Measurements from ENCODE around the gene C15orf61.

C15orf61 gene

DNA sequence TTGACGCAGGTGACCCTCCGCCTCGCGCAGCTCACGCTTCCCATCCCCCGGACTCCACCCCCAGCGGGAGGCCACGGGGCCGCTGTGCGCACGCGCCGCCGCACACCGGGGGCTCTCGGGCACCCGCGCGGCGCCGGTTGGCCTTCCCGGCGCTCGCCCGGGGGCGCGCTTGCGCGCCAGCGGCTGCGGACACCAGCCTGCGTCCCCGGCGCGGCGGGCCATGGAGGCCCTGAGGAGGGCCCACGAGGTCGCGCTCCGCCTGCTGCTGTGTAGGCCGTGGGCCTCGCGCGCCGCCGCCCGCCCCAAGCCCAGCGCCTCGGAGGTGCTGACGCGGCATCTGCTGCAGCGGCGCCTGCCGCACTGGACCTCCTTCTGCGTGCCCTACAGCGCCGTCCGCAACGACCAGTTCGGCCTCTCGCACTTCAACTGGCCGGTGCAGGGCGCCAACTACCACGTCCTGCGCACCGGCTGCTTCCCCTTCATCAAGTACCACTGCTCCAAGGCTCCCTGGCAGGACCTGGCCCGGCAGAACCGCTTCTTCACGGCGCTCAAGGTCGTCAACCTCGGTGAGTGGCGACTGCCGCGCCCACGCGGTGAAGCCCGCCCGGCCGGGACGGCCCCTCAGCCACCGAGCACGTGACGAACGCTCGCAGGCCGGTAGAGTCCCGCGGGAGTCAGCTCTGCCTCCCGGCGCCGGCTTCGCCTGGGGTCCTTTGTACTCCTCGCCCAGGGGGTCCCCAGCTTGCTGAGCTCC lies at the start of gene C15orf61:
TSS of gene C15orf61 (plus strand) at position 103 of the 754 bp plus-strand sequence. CDS start at position 221, 118 bp downstream.
- DNase-seq (ENCODE audit: extremely low read depth in 1 of 2, low read depth in 1 of 2): peak; percentile 69 to 82

DNA sequence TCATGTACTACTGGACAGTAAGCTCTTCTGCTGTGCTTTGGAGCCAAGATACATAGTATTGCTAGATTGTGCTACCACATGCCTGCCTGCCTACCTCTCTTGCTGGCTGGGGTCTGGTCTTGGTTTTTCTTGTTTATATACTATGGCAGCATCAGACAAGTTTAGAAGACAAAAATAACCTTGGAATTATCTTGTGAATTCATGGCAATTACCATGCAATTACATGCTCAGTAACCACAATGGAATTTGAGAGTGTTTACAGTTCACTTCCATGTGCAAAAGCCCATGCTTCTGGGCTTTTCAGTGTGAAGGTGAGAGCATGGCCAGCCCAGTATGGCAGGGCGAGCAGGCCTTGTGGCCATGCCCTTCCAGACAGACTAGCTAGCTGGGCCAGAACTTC lies 48.0 kb upstream of the C15orf61 start:
- no peak for DNase-seq (ENCODE audit: extremely low read depth in 1 of 2, low read depth in 1 of 2)

DNA sequence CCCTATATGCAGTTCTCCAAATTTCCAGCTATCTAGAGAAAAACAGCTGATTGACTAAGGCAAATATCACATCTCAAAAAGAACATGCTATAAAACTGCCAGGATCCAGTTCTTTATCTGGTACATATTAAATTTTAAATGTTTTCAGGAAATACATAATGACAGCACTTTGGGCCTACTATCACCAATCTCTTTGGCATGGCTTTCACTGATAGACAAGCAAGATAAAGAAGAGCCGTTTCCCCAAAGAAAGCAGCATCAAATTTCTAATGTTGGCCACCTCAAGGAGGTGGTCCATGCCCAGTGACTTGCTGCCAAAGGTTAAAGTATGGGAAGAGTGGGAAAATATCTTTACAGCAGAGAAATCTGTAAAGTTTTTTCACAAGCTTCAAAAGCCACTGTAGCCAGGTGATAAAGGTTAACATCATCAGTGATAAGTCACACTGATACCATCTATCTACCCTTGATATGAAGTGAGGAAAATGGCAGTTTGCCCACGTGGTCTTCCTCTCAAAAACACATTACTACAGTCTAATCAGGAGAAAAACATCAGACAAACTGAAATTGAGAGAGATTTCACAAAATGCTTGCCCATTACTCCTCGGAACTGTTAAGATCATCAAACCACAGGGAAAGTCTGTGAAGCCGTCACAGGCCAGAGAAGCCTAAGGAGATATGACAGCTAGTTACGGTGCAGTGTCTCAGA lies 46.4 kb upstream of the C15orf61 start:
- DNase-seq (ENCODE audit: extremely low read depth in 1 of 2, low read depth in 1 of 2): no peak

DNA sequence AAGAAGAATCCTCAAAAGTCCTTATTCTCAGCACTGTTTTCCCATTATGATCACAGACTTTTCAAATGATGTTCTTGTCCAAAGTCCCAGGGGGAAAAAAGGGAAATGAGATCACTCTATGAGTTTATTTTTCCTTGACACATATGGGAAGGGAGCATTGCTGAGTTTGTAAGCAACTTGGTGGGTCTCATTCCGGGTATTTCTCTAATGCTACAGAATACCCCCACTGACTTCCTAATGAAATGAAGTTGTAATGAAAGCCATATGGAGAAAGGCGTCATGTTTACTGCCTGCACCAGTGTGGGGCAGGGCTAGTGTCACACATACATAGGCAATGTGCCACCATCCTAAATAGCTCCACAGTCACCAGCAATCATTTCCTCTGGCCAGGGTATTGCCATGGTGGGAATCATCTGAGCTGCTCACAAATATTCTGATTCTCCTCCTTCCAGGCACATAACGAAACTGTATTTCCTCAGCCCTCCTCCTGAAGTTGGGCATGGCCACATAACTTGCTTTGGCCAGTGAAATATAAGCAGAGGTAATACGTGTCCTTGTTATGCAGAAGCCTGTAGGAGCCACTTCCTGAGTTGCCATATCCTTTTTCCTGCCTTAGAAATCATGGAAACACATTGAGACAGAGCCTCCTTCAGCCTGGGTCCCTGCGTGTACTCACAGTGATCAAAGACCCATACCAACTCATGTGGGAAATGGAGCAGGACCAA lies 41.0 kb upstream of the C15orf61 start:
- no peak for DNase-seq (ENCODE audit: extremely low read depth in 1 of 2, low read depth in 1 of 2)

DNA sequence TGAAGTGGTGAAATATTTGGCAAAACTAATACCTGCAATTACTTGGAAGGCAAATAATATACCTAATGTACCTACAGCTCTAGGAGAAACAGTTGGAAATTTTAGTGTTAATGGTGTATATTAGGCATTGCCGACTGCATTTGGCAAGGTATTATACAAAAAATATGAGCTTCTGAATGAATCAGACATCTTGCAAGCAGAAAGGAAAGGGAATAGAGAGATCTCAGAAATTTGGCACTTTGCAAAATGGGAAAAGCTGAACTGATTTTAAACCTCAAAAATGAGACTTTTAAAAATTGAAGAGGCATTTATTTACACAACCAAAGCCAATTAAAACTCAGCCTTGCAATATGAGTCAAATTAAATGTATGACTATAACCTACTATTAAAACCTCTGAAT lies 40.2 kb upstream of the C15orf61 start:
- DNase-seq (ENCODE audit: extremely low read depth in 1 of 2, low read depth in 1 of 2): no peak

DNA sequence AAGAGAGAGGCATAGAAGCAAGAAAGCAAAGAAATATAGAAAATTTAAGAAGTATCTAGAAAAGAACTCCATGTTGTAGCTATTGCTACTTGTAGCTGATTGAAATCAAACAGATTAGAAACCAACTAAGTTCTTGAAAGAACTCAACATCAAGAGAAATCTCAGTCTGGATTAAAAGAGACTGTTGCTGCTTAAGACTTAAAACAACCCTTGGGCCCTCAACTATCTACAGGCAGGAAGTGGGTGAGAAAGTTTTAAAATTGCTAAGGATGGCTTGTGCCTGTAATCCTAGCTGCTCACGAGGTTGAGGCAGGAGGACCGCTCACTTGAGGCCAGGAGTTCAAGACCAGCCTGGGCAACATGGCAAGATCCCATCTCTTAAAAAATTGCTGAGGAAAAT lies 39.3 kb upstream of the C15orf61 start:
- no peak for DNase-seq (ENCODE audit: extremely low read depth in 1 of 2, low read depth in 1 of 2)

DNA sequence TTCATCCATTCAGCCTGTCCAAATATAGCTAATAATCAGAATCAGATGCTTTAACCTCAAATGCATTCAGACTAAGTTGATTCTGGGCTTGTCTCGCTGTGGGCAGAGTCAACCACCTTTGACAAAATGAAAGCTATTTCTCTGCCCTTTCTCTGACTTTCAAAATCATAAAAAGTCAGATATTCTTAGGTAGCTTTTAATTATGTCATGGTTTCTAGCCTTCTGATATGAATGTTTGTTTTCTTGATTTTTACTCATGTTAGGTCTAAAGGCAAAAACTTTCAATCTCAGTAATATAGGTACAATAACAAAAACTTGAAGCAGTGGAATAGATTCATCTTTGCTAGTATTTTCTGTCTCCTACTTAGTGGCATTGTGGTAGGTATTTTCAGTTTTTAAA lies 25.3 kb upstream of the C15orf61 start:
- DNase-seq (ENCODE audit: extremely low read depth in 1 of 2, low read depth in 1 of 2): no peak

DNA sequence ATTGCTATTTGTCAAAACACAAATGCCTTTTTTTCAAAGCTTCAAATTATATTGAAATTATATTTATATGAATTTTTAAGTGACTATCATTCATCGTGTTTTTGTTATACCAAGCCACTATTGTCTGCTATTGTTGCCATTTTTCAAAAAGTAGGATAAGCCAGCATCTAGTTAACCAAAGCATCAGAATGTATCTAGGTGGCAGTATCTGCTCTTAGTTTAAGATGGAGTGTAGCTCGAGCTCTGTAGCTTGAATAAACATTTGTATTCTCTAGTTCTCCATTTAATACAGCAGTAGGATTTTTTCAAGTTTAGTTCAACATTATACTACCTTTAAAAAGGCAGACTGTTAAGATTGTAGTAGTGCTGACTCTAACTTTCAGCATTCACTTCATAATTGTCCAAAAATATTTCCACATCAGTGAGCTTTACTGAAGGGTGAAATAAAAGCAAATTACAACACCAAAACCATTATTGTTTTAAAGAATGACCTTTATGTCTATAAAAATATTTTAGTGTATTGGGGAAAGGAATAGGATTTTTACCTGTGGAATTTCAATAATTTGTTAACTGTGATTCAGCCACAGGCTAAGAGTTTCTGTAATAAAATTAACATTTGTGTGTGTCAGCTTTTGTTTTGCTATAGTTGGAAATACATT lies 19.6 kb upstream of the C15orf61 start:
- DNase-seq (ENCODE audit: extremely low read depth in 1 of 2, low read depth in 1 of 2): no peak

DNA sequence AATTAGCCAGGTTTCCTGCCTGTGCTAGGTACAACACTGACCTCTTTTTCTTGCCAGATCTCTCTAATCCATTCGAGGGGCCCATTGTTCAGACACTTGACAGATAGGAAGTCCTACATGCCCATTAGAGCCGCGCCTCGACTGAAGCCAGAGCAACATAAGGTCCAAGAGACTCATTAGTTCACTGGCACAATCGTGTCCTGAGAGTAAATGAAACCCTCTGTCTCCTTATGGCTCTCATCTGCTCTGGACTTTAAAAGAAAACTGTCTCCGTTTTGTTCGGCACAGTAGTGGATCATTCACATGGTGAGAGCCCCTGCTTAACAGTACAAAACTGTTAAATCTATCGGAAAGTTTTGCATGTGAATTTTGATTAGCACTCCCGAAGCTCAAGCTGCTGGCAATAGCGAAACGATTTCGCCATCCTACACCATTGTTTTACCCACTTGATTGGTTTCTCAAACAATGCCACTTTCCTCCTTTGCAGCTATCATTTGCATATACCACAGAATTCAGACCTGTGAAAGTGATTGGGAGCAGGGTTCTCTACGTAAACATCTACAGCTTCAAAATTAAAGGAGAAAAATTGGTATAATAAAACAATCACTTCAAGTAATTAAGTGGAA lies 19.0 kb upstream of the C15orf61 start:
- no peak for DNase-seq (ENCODE audit: extremely low read depth in 1 of 2, low read depth in 1 of 2)

DNA sequence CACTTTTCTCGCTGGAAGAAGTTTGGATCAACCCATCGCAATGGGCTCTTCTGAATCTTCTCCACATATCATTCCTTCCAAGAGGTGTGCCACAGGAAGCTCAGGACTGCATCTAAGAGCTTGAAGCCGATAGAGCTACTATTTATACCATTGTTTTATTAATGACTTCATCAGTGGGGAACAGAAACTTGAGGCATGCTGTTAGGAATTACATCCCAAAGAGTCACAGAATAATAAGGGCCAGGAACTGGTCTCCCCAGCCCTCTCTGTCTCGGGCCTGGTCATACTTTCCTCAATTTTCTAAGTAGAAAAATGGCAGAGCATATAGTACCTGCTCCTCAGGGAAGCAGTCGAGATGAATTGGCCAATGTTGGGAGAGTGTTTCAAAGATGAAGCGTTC lies 16.9 kb upstream of the C15orf61 start:
- no peak for DNase-seq (ENCODE audit: extremely low read depth in 1 of 2, low read depth in 1 of 2)

DNA sequence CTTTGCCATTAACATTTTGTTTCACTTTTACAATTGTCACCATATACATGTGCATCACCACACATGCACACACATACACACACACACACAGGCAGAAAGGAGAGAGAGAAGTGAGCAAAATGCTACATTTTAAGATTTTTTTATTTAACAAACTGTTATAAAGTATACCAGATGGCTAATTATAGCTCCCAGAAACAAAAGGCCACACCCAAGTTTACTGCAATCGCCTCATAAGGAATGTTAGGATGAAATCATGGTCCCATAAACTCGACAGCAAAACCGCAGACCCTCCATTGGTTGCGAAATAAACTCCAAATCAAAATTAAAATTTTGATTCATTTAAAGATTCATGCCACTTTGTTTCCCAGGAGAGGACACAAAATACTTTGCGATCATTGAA lies 16.1 kb upstream of the C15orf61 start:
- no peak for DNase-seq (ENCODE audit: extremely low read depth in 1 of 2, low read depth in 1 of 2)

DNA sequence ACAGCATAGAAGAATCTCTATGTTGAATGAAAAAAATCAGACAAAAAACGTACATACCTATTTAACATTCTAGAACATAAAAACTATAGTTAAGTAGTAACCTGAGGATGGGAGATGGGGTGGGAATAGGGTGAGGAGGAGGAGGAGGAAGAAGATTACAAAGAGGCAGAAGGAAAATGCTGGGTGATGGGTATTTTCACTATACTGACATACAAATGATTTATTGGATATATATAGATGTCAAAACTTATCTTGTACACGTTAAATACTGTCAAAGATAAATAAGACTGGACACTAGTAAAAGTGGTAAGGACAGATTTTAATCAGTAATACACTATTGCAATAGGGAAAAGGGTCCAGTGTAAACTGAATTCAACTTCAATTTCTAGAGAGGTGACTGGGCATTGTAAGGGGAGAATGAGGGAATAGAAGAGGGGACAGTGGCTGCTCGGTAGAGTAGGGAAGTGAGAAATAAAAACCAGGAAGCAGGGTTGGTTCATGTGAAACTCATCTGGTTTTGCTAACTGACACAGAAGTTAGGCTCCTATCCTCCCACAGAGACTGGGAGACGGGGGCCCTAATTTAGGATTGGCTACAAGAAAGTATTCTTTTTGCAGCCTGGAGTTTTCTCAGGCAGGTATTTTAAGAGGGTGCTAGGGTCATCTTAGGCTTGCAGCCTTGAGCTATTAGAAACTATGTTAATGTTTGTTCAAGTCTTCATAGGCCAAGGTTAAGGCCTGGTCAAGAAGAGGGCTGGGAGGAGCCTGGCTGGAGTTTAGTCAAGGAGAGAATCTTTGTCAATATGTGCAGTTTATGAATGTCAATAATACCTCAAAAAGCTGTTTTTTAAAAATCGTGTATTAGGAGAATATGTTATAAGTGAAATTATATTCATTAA lies 15.0 kb upstream of the C15orf61 start:
- no peak for DNase-seq (ENCODE audit: extremely low read depth in 1 of 2, low read depth in 1 of 2)

DNA sequence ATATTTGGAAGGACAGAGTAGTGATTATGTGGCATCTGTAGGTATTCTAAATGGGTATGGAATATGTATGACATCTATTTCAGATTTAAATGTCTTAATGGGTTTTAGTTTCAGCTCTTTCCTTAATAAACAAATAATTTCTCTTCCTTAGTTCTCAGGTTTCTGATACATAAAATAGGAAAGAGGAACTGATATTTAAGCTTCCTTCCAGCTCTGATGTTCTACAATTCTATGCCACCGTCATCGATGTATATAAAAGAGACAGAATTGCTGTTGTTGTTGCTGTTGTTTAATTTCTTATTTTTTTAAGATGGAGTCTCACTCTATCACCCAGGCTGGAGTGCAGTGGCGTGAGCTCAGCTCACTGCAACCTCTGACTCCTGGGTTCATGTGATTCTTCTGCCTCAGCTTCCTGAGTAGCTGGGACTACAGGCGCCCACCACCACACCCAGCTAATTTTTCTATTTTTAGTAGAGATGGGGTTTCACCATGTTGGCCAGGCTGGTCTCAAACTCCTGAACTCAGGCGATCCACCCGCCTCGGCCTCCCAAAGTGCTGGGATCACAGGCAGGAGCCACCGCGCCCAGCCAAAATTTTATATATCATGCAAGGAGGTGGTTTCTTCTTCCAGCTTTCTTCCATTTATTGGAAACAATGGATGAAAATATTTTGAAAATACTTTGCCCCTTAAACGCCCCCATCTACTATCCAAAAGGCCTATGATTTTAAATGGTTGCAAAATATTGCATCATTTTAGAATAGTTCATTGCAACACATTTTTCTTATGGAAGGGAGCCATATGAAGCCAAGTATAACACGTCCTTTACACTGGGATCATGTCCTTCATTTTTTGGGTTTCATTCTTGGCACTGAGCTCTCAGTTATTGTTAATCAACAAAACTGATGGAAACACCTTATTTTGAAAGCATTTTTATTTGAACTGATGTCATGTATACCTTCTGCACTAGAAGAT lies 13.9 kb upstream of the C15orf61 start:
- no peak for DNase-seq (ENCODE audit: extremely low read depth in 1 of 2, low read depth in 1 of 2)

DNA sequence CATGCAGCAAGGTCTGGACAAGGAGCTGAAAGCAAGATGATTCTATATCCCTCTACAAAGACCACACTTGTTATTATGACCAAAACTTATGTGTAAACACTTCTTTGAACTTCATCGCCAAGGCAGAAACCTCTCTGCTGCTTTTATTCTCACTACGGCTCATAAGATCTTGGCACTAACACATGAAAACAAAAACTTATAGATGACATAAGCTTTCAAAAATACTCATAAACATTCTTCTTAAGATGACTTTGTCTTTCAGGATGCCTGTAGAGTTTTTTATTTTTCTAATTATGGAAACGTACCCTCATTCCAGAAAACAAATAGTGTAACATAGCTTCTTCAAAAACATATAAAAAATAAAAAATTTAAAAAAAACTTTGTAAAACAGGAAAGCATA lies 12.5 kb upstream of the C15orf61 start:
- DNase-seq (ENCODE audit: extremely low read depth in 1 of 2, low read depth in 1 of 2): no peak

DNA sequence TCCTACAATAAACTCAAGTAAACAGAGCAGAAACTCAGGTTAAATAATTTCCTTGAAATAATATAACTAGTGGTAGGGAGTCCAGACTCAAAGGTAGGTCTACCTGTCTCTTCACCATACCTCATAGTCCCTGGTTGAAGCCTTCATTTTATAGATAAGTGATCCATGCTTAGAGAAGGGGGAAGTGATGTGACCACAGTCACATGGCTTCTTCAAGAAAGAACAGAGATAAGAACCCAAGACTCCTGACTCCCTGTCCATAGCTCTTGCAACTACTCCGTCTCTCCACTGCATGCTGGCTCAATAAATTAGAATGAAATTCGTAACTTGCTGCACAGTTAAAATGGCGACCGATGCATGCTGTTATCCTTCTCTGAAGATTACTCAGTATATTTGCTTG lies 11.0 kb upstream of the C15orf61 start:
- no peak for DNase-seq (ENCODE audit: extremely low read depth in 1 of 2, low read depth in 1 of 2)

DNA sequence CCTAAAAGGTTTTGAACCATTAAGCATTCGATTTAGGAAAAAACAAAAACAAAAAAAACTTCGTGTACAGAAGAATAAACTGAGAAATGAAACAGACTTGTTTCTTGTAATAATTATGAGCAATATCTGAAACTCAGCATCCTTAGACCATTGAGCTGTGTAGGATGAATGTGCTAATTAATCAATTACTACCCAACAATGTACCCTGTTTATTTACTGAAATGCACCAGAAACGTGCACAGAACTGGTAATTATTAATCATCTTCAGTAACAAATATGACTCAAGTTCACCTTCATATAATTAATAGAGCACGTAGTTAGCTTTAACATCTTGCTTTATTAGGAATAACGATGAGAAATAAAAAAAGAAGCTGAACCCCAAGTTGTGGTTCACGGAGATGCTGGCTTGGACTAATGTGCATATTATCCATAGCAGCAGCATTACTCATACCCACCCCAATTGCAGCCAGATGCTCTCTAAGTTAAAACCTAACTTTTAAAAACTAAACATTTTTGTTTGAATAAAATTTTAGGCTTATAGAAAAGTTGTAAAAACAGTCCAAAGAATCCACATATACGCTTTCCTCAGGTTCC lies 10.2 kb upstream of the C15orf61 start:
- no peak for DNase-seq (ENCODE audit: extremely low read depth in 1 of 2, low read depth in 1 of 2)

DNA sequence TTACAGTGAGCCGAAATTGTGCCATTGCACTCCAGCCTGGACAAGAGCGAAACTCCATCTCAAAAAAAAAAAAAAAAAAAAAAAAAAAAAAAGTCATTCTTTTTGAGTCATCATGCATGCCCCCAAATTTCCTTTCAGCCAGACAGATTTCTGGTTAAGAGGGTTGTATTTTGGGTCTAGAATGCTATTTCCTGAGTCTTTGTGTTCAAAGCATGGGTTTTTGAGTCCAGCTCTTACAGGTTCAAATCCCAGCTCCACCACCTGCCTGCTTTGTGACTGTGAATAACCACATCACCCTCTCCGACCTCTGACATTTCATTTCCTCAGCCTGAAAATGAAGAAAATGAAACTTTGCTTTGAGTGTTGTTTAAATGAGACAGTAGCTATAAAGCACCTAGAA lies 9.3 kb upstream of the C15orf61 start:
- DNase-seq (ENCODE audit: extremely low read depth in 1 of 2, low read depth in 1 of 2): no peak

DNA sequence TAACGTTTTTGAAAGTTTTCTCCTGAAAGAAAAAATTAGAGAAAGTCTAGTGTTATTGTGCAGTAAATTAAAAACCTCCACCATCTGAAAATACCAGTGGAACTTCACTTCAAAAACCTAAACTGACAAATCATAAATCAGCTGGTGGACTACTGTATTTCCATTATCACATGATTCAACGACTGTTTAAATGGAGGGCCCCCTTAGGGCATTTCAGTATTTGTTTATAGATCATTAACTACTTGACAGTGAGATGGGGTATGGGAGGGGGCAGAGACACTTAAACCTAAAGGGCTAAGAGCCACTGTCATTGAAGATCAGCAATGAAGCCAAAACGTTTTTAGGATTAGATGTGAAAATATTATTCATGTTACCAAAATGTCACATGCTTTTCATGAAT lies 8.8 kb upstream of the C15orf61 start:
- no peak for DNase-seq (ENCODE audit: extremely low read depth in 1 of 2, low read depth in 1 of 2)

Data from stimulated activated CD8-positive, alpha-beta memory T cell treated with anti-CD3 and anti-CD28 coated beads, Interleukin-7, amount 100 ng/mL, for 48 hours (primary cell).